ENCODE measurements around the gene RNF26. TPM values are rescaled to one million over a fixed set of nuclear protein-coding genes. Genes with fewer than 3 reads are reported as not detected.
A peak's percentile ranks its signal among the peaks of the same experiment; 100 is the strongest.

RNF26 gene
- total RNA-seq, 5 donors from 2014 or later (not counting 1 experiment from before 2014, with no cell fraction given), result 18.4 to 21.4 (median 20.3) TPM

DNA sequence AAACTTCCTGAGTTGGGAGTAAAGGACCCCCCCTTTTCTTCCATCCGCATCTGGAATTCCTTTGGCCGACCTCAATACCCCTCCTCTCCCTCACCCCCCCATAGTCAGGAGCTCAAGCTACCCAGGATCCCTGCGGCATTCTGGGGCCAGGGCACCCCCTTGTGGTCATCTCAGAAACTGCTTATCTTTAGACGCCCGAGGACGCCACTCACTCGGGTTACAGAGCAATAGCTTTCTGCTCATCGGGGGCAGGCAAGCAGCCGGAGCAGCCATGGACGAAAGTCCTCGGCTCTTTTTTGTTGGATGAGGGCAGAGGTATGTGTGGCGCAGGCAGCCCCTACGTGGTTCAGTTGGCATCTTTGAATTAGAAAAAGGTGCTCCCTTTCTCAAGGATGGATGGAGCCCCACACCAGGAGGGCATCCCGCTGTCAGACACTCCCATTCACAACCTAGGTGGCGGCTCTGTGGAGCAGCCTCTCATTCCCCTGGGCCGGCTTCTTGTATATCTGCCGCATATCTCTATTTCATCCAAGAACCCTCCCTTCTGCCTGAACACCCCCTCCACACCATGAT is 4.1 kb downstream of the RNF26 start:
- peaks cover 38 to 50% (median 40%) of the 10 kb centered on the region in 3 donors for H3K4me1 Mint-ChIP-seq
- peak overlapping the region in 2 of 3 donors; percentile 26 to 65 for H3K4me3 Mint-ChIP-seq
- ATAC-seq (replicated peaks in 1 of 4), result peak in 3 of 4 experiments; percentile 17 to 23 (median 23)

DNA sequence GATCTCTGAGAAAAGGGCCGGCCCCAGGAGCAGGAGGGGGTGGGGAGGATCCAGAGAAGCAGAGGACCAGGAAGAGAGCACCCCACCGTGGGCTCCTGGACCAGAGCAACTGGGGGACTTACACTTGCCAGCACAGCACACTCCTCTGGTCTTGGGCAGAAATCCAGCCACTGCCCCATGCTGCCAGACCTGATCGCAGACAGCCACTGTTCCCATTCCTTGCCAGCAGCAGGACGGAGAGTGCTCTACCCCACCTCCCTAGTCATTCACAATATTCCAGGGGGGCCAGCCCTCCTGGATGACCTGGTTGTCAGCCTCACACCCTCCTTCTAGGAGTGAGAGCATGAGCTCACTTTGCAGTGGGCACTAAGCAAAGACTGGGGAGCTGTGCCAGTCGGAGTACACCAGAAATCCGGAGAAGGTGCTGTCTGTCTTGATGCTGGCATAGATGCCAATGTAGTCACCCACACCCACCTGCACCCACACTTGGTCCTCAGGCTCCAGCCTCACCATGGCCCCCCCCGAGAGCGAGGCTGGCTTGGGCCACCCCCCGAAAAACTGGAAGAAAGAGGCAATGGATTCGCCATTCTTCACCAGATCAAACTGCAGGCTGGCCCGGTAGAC is 4.8 kb downstream of the RNF26 start:
- Mint-ChIP-seq H3K27me3 (peaks cover 18 to 39% of the 10 kb centered on the region in 2 donors), H3K4me1 (peaks cover 32 to 47% (median 36%) of the 10 kb centered on the region in 3 donors), H3K4me3 (peak overlapping the region in 2 of 3 donors; percentile 31 to 65), H3K36me3 (peaks cover 7% of the 10 kb centered on the region), H3K27ac (peak overlapping the region in 1 of 2 donors; percentile 27), H3K9me3 (no peaks in the 10 kb centered on the region)
- DNase-seq (no peak), ATAC-seq (replicated peaks in 1 of 4) (no peak)
- WGBS (ENCODE audit: insufficient coverage), result 85% methylated on average over 10 of the region's 11 CpGs
- H3K4me3 ChIP-seq (ENCODE audit: control insufficient read depth in 1 of 2, extremely low read depth in 1 of 2, low read length in 1 of 2), result no peak overlapping the region
- H3K4me1 ChIP-seq (ENCODE audit: control insufficient read depth in 1 of 2, extremely low read depth in 1 of 2, insufficient read depth in 2 of 2, low read length in 2 of 2), result peaks cover 14 to 52% of the 10 kb centered on the region in 2 experiments
- H3K27me3 ChIP-seq (replicated peaks in 1 of 2; ENCODE audit: control insufficient read depth in 2 of 2, extremely low read depth in 1 of 2, insufficient read depth in 2 of 2, low read length in 1 of 2), result peaks cover 6 to 59% of the 10 kb centered on the region in 2 experiments
- peaks cover 2 to 6% of the 10 kb centered on the region in 2 donors for H3K36me3 ChIP-seq (ENCODE audit: control insufficient read depth in 2 of 2, extremely low read depth in 1 of 2, insufficient read depth in 1 of 2, low read length in 1 of 2)
- ChIA-PET POLR2A (no interaction called here), CTCF (interaction anchor here (0.6 to 2.8 kb wide), 8 partner anchors 9 to 843 kb away, joined by 3 to 11 read pairs (median 6); no protein-coding TSS in a partner anchor)
- H3K9me3 ChIP-seq, result no peaks in the 10 kb centered on the region
- no peak overlapping the region for H3K27ac ChIP-seq (ENCODE audit: low read length)

More for the DNA sequence above, 4.1 kb downstream of the RNF26 start:
- DNase-seq, result peak in 34 of 35 experiments; percentile 22 to 84 (median 60)
- Mint-ChIP-seq H3K27ac (no peak overlapping the region), H3K9me3 (no peaks in the 10 kb centered on the region), H3K36me3 (peaks cover 7% of the 10 kb centered on the region), H3K27me3 (peaks cover 15 to 34% of the 10 kb centered on the region in 2 donors)
- Histone ChIP-seq H3K9me3 (no peaks in the 10 kb centered on the region), H3K4me1 (ENCODE audit: control insufficient read depth in 1 of 2, extremely low read depth in 1 of 2, insufficient read depth in 2 of 2, low read length in 2 of 2) (peaks cover 14 to 58% of the 10 kb centered on the region in 2 experiments), H3K4me3 (ENCODE audit: control insufficient read depth in 1 of 2, extremely low read depth in 1 of 2, low read length in 1 of 2) (no peak overlapping the region), H3K27ac (ENCODE audit: low read length) (no peak overlapping the region), H3K36me3 (ENCODE audit: control insufficient read depth in 2 of 2, extremely low read depth in 1 of 2, insufficient read depth in 1 of 2, low read length in 1 of 2) (peaks cover 2 to 6% of the 10 kb centered on the region in 2 donors), H3K27me3 (replicated peaks in 1 of 2; ENCODE audit: control insufficient read depth in 2 of 2, extremely low read depth in 1 of 2, insufficient read depth in 2 of 2, low read length in 1 of 2) (peaks cover 6 to 53% of the 10 kb centered on the region in 2 experiments)
- CTCF ChIA-PET, result interaction anchor here (0.6 to 2.8 kb wide), 27 partner anchors 9 to 1273 kb away, joined by 3 to 11 read pairs (median 4); partner anchors contain the start of genes CBL (in 2 of the 2) and NLRX1 (in 1 of the 2)
- POLR2A ChIA-PET, result interaction anchor here (0.5 to 0.6 kb wide), 5 partner anchors 10 to 734 kb away, joined by 5 to 14 read pairs (median 10); no protein-coding TSS in a partner anchor
- 38% methylated on average over 10 of the region's 17 CpGs for WGBS (ENCODE audit: insufficient coverage)

DNA sequence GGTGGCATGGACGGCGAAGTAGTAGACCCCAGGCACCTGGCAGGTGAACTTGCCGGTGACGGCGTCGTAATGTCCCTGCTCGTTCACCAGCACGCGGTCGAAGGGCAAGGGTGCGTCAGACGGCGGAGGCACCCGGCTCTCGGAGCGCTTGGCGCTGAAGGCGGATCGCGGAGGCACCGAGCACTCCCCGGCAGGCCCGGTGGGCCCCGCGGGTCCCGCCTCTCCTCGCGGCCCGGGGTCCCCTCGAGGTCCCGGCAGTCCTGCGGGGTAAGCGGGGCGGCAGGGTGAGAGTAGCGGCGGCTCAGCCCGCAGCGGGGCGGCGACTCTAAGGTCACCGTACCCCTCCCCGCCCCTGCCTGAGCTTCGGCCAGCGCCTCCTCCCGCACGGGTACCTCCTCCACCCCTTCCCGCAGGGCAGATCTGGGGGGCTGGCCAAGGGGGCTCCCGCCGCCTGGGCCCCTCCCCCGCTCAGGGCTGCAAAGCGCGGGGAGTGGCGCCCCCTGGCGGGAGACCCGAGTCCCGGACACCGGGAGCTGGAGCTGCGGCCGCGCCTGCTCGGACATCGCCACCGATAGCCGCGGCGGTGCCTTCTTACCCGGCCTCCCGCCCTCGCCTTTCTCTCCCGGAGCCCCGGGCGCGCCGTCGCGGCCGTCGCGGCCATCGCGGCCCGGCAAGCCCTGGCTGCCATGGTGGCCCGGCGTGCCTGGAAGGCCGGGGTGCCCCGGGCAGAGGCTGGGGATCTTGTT is 5.4 kb downstream of the RNF26 start:
- no peaks in the 10 kb centered on the region for H3K9me3 ChIP-seq
- H3K4me1 Mint-ChIP-seq, result peaks cover 28 to 41% (median 32%) of the 10 kb centered on the region in 3 donors
- peaks cover 13 to 50% of the 10 kb centered on the region in 2 experiments for H3K4me1 ChIP-seq (ENCODE audit: control insufficient read depth in 1 of 2, extremely low read depth in 1 of 2, insufficient read depth in 2 of 2, low read length in 2 of 2)
- H3K36me3 Mint-ChIP-seq, result peaks cover 7% of the 10 kb centered on the region
- 18% methylated on average over 73 of the region's 86 CpGs for WGBS (ENCODE audit: insufficient coverage)
- peaks cover 2 to 6% of the 10 kb centered on the region in 2 donors for H3K36me3 ChIP-seq (ENCODE audit: control insufficient read depth in 2 of 2, extremely low read depth in 1 of 2, insufficient read depth in 1 of 2, low read length in 1 of 2)
- POLR2A ChIA-PET, result no interaction called here
- peaks cover 18 to 39% of the 10 kb centered on the region in 2 donors for H3K27me3 Mint-ChIP-seq
- H3K27ac ChIP-seq (ENCODE audit: low read length), result no peak overlapping the region
- no peaks in the 10 kb centered on the region for H3K9me3 Mint-ChIP-seq
- H3K27me3 ChIP-seq (replicated peaks in 1 of 2; ENCODE audit: control insufficient read depth in 2 of 2, extremely low read depth in 1 of 2, insufficient read depth in 2 of 2, low read length in 1 of 2), result peaks cover 6 to 65% of the 10 kb centered on the region in 2 experiments
- ATAC-seq (replicated peaks in 1 of 4), result peak in 2 of 4 experiments; percentile 5 to 28
- CTCF ChIA-PET, result interaction anchor here in 1 of 2 donors (2.8 kb wide), 1 partner anchor 18 kb away, joined by 10 read pairs; no protein-coding TSS in a partner anchor
- peak overlapping the region in 2 of 3 donors; percentile 31 to 65 for H3K4me3 Mint-ChIP-seq
- H3K4me3 ChIP-seq (ENCODE audit: control insufficient read depth in 1 of 2, extremely low read depth in 1 of 2, low read length in 1 of 2), result peak overlapping the region in 1 of 2 donors; percentile 32
- H3K27ac Mint-ChIP-seq, result no peak overlapping the region
- peak in 2 of 35 experiments; percentile 41 to 53 for DNase-seq

DNA sequence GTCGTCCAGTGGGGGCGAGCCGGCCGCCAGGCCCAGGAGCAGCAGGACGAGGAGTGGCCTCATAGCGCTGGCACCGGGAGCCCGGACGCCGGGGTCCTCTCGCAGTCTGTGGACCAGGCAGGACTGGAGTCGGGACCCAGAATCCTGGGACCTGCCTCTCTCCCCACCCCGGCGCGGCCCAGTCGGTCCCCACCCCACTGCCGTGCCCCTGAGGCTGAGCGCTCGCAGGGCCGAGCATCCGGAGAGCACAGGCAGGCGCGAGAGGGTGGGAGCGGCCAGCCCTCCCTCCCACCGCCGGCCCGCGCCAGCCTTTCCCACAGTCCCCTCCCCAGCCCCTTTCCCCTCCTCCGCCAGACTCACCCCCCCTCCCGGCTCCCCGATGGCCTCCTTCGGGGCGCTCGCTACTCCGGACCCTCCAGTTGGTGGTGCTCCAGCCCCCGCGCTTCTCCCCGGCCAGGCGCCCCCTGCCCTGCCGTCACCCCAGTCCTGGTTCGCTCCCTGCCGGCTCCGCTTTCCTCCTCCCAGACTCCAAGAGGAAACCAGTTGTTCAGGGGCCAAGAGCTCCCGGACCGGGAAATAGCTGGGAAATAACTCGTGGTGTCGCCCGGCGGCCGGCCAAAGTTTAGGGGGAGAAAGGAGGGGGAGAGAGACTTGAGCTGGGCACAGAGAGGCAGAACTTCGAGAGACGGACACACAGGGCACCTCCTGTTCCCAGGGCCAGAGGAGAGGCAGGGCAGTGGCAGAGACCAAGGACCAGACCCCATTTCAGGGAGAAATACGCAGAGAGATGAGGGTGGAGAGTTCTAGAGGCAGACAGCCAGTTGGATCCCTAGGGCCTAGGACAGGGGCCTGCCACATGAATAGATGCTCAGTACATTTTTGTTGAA is 6.3 kb downstream of the RNF26 start, which contains the start of gene C1QTNF5:
TSS of gene C1QTNF5 (minus strand) at position 549 of the 887 bp plus-strand sequence. CDS start at position 63, 486 bp downstream.
- Histone ChIP-seq H3K27me3 (replicated peaks in 1 of 2; ENCODE audit: control insufficient read depth in 2 of 2, extremely low read depth in 1 of 2, insufficient read depth in 2 of 2, low read length in 1 of 2) (peaks cover 6 to 74% of the 10 kb centered on the region in 2 experiments), H3K4me3 (ENCODE audit: control insufficient read depth in 1 of 2, extremely low read depth in 1 of 2, low read length in 1 of 2) (peak within 1 kb of the TSS in 1 of 2 donors; percentile 32), H3K36me3 (ENCODE audit: control insufficient read depth in 2 of 2, extremely low read depth in 1 of 2, insufficient read depth in 1 of 2, low read length in 1 of 2) (peaks cover 2 to 6% of the 10 kb centered on the region in 2 donors), H3K9me3 (no peaks in the 10 kb centered on the region), H3K4me1 (ENCODE audit: control insufficient read depth in 1 of 2, extremely low read depth in 1 of 2, insufficient read depth in 2 of 2, low read length in 2 of 2) (peaks cover 9 to 42% of the 10 kb centered on the region in 2 experiments), H3K27ac (ENCODE audit: low read length) (no peak within 1 kb of the TSS)
- H3K36me3 Mint-ChIP-seq, result peaks cover 7% of the 10 kb centered on the region
- CTCF ChIA-PET, result no interaction called here
- peaks cover 24 to 33% (median 24%) of the 10 kb centered on the region in 3 donors for H3K4me1 Mint-ChIP-seq
- no peaks in the 10 kb centered on the region for H3K9me3 Mint-ChIP-seq
- DNase-seq, result no peak
- 13% methylated on average over 49 of the region's 53 CpGs for WGBS (ENCODE audit: insufficient coverage)
- peak within 1 kb of the TSS in 1 of 3 donors; percentile 20 for H3K4me3 Mint-ChIP-seq
- peaks cover 23 to 43% of the 10 kb centered on the region in 2 donors for H3K27me3 Mint-ChIP-seq
- ATAC-seq (replicated peaks in 1 of 4), result peak in 2 of 4 experiments; percentile 7 to 20
- POLR2A ChIA-PET, result interaction anchor here in 1 of 2 donors (0.6 kb wide), 1 partner anchor 864 kb away, joined by 6 read pairs; no protein-coding TSS in a partner anchor
- no peak within 1 kb of the TSS for H3K27ac Mint-ChIP-seq

DNA sequence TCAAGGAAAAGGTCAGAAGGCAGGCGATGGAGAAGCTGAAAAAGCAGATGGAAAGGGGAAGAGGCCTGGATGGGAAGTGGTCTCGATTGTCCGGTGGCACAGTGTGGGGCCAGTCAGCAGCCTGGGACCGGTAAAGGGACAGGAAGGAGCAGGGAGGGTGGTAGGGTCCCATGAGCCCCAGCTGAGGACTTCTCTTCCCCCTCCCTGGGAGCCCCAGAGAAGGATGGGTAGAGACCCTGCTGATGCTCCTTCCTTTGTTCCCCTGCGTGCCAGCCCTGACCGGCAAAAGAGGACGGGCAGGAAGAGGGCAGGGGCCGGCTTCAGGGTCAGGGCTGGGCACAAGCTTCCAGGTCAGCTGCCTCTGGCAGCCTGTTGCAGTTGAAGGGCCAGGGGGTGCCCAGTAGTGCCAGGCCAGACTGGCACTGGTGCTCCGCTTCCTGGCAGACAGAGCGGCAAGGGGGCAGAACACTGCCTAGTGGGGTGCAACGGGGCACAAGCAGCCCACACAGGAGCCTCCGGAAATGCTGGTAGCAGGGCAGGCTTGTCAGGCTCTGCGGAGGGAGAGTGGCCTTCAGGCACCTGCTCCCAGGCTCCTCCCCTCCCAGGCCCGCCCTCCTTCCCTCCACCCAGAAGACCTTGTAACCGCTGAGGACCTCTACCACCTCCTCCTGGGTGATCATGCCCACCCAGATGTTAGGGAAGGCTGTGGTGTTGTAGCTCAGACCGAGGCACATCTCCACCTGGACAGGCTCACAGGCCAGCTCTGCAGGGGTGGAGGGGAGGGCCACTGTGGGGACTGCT is 7.1 kb downstream of the RNF26 start:
- Mint-ChIP-seq H3K27ac (no peak overlapping the region), H3K4me1 (peaks cover 16 to 26% (median 19%) of the 10 kb centered on the region in 3 donors), H3K36me3 (peaks cover 4% of the 10 kb centered on the region), H3K27me3 (peaks cover 23 to 47% of the 10 kb centered on the region in 2 donors), H3K9me3 (no peaks in the 10 kb centered on the region), H3K4me3 (peak overlapping the region in 1 of 3 donors; percentile 20)
- Histone ChIP-seq H3K9me3 (no peaks in the 10 kb centered on the region), H3K27ac (ENCODE audit: low read length) (no peak overlapping the region), H3K27me3 (replicated peaks in 1 of 2; ENCODE audit: control insufficient read depth in 2 of 2, extremely low read depth in 1 of 2, insufficient read depth in 2 of 2, low read length in 1 of 2) (peaks cover 6 to 81% of the 10 kb centered on the region in 2 experiments), H3K4me3 (ENCODE audit: control insufficient read depth in 1 of 2, extremely low read depth in 1 of 2, low read length in 1 of 2) (no peak overlapping the region), H3K36me3 (ENCODE audit: control insufficient read depth in 2 of 2, extremely low read depth in 1 of 2, insufficient read depth in 1 of 2, low read length in 1 of 2) (peaks cover under 1 to 2% of the 10 kb centered on the region in 2 donors), H3K4me1 (ENCODE audit: control insufficient read depth in 1 of 2, extremely low read depth in 1 of 2, insufficient read depth in 2 of 2, low read length in 2 of 2) (peaks cover 9 to 38% of the 10 kb centered on the region in 2 experiments)
- CTCF ChIA-PET, result interaction anchor here (0.7 kb wide), 2 partner anchors 18 to 301 kb away, joined by 3 to 4 read pairs; no protein-coding TSS in a partner anchor
- no peak for DNase-seq
- POLR2A ChIA-PET, result no interaction called here
- ATAC-seq (replicated peaks in 1 of 4), result no peak
- 27% methylated on average over 10 of the region's 16 CpGs for WGBS (ENCODE audit: insufficient coverage)

All from T-cell (primary cell).